ENCODE results near the gene BMPR1A.

DNA sequence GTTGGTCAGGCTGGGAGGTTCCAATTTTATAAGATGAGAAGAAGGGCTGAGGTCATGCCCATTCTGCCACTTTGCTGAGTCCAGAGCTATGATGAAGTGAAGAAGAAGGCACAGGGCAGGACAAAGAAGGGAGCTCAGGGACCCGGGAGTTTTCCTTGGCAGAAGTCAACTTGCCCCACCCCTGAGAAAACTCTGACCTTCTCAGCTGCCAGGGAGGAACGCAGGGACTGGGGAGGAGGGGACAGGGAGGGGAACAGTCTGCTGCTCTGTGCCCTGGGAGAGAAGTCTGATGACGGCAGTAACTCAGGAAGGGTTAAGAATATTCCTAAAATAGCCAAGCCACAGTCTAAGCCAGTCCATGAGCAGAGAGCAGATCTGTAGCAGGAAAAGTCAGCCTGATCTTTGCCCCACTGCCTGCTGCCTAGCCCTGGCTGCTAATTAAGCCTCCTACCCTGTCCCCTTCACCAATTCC is 223.6 kb downstream of the BMPR1A start:
- TF ChIP-seq EZH2 (IDR thresholded peaks at IDR 0.05; ENCODE audit: insufficient read depth, poor library complexity, severe bottlenecking) (no peak), EZH2phosphoT487 (IDR thresholded peaks at IDR 0.05; ENCODE audit: insufficient read depth, low read depth) (no peak)

Measured in GM23248 (cell line).